Measurements from ENCODE around the gene FPR2.

DNA sequence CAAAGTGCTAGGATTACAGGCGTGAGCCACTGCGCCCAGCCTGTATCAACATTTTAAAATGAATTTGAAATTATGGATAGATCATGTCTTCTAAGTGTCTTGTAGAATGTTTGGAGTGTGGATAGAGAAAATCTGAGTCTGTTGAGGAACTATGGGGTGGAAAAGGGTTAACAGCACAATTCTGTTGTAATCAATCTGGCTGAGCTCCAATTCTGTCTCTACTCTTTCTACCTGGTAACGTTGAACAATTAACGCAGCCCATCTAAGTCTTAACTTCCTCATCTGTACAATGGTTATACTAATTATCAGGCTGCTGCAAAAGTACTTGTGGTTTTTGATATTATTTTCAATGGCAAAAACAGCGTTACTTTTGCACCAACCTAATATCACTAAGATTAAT is 4.1 kb downstream of the FPR2 start:
- TF ChIP-seq CTCF (IDR thresholded peaks at IDR 0.05; ENCODE audit: extremely low read depth in 1 of 2, insufficient read depth in 1 of 2, low read depth in 1 of 2, low read length in 2 of 2) (no peak), POLR2AphosphoS5 (IDR thresholded peaks at IDR 0.05; ENCODE audit: insufficient read depth, low read depth, low read length) (no peak), POLR2A (IDR thresholded peaks at IDR 0.05; ENCODE audit: low read depth, low read length) (no peak)

All from endothelial cell of umbilical vein (primary cell).